ENCODE measurements around the gene SLC13A3. TPM values are rescaled to one million over a fixed set of nuclear protein-coding genes. Genes with fewer than 3 reads are reported as not detected.

Gene SLC13A3
- total RNA-seq, 1 experiment from 2014 or later, result 9.1 TPM

GRCh38 chr20:46595933-46596332 is 55.3 kb downstream of the SLC13A3 start:
- Histone ChIP-seq H2AFZ (no peak overlapping the region), H3K36me3 (ENCODE audit: low read depth) (no peaks in the 10 kb centered on the region), H3K4me3 (no peak overlapping the region), H4K20me1 (ENCODE audit: insufficient read depth) (no peaks in the 10 kb centered on the region), H3K79me2 (ENCODE audit: low read depth) (no peaks in the 10 kb centered on the region), H3K9me3 (ENCODE audit: insufficient read depth, low read depth) (no peaks in the 10 kb centered on the region), H3F3A (ENCODE audit: insufficient read depth, low read depth) (no peaks in the 10 kb centered on the region), H3K27ac (no peak overlapping the region), H3K9me2 (ENCODE audit: insufficient read depth) (no peaks in the 10 kb centered on the region), H3K4me1 (replicated peaks; ENCODE audit: insufficient read depth) (no peaks in the 10 kb centered on the region), H3K4me2 (no peak overlapping the region), H3K27me3 (ENCODE audit: insufficient read depth, low read depth) (no peaks in the 10 kb centered on the region)
- ChIA-PET POLR2A (ENCODE audit: unreplicated experiment) (no interaction called here), CTCF (no interaction called here)
- no peak for DNase-seq
- no TSS peak for BruUV-seq (replicated peaks)
- intact Hi-C loops (cut with micrococcal nuclease; ENCODE audit: unreplicated experiment), result no loop called here
- TF ChIP-seq CTCF (conservative IDR thresholded peaks at IDR 0.05) (no peak), EZH2 (IDR thresholded peaks at IDR 0.05; ENCODE audit: low read depth) (no peak)

GRCh38 chr20:46594725-46595124 is 56.5 kb downstream of the SLC13A3 start:
- Histone ChIP-seq H3F3A (ENCODE audit: insufficient read depth, low read depth) (no peaks in the 10 kb centered on the region), H3K36me3 (ENCODE audit: low read depth) (no peaks in the 10 kb centered on the region), H3K27me3 (ENCODE audit: insufficient read depth, low read depth) (no peaks in the 10 kb centered on the region), H4K20me1 (ENCODE audit: insufficient read depth) (no peaks in the 10 kb centered on the region), H3K9me2 (ENCODE audit: insufficient read depth) (no peaks in the 10 kb centered on the region), H3K4me1 (replicated peaks; ENCODE audit: insufficient read depth) (no peaks in the 10 kb centered on the region), H3K79me2 (ENCODE audit: low read depth) (no peaks in the 10 kb centered on the region), H3K27ac (no peak overlapping the region), H2AFZ (no peak overlapping the region), H3K4me2 (no peak overlapping the region), H3K4me3 (no peak overlapping the region), H3K9me3 (ENCODE audit: insufficient read depth, low read depth) (no peaks in the 10 kb centered on the region)
- intact Hi-C loops (cut with micrococcal nuclease; ENCODE audit: unreplicated experiment), result no loop called here
- POLR2A ChIA-PET (ENCODE audit: unreplicated experiment), result no interaction called here
- no peak for DNase-seq
- TF ChIP-seq EZH2 (IDR thresholded peaks at IDR 0.05; ENCODE audit: low read depth) (no peak), CTCF (conservative IDR thresholded peaks at IDR 0.05) (no peak)
- CTCF ChIA-PET, result interaction anchor here (0.5 kb wide), 1 partner anchor 1157 kb away, joined by 4 read pairs; no protein-coding TSS in a partner anchor
- BruUV-seq (replicated peaks), result no TSS peak

- H3K4me2 ChIP-seq, result no peak overlapping the region
- no peaks in the 10 kb centered on the region for H4K20me1 ChIP-seq (ENCODE audit: insufficient read depth)
- no peaks in the 10 kb centered on the region for H3K79me2 ChIP-seq (ENCODE audit: low read depth)
- BruUV-seq (replicated peaks), result no TSS peak
- H3K4me1 ChIP-seq (replicated peaks; ENCODE audit: insufficient read depth), result no peaks in the 10 kb centered on the region
- H3K27ac ChIP-seq, result no peak overlapping the region
- H3K9me3 ChIP-seq (ENCODE audit: insufficient read depth, low read depth), result no peaks in the 10 kb centered on the region
- H3K36me3 ChIP-seq (ENCODE audit: low read depth), result no peaks in the 10 kb centered on the region
- ChIA-PET POLR2A (ENCODE audit: unreplicated experiment) (no interaction called here), CTCF (no interaction called here)
- no peaks in the 10 kb centered on the region for H3F3A ChIP-seq (ENCODE audit: insufficient read depth, low read depth)
- H3K9me2 ChIP-seq (ENCODE audit: insufficient read depth), result no peaks in the 10 kb centered on the region
- H2AFZ ChIP-seq, result no peak overlapping the region
- intact Hi-C loops (cut with micrococcal nuclease; ENCODE audit: unreplicated experiment), result no loop called here
- no peaks in the 10 kb centered on the region for H3K27me3 ChIP-seq (ENCODE audit: insufficient read depth, low read depth)
- no peak overlapping the region for H3K4me3 ChIP-seq
- no peak for DNase-seq
- no peak; the same call in 1 of the 2 replicates for TF ChIP-seq CTCF (conservative IDR thresholded peaks at IDR 0.05)
- no peak for TF ChIP-seq EZH2 (IDR thresholded peaks at IDR 0.05; ENCODE audit: low read depth)
Observed at GRCh38 chr20:46592580-46593362, 58.5 kb downstream of the SLC13A3 start.

Measured in PC-9 (cell line).